Measurements from ENCODE around the gene GARIN5B. TPM values are rescaled to one million over a fixed set of nuclear protein-coding genes. Genes with fewer than 3 reads are reported as not detected.

The GARIN5B gene
- total RNA-seq, 1 experiment from 2014 or later, result not detected

GRCh38 chr19:55379174-55379573 lies 16.1 kb upstream of the GARIN5B start:
- TF ChIP-seq MYBL2 (CRISPR knock-in tag; IDR thresholded peaks at IDR 0.05), result no peak
- TF ChIP-seq ZNF671 (CRISPR knock-in tag; IDR thresholded peaks at IDR 0.05), result no peak
- no peak for TF ChIP-seq SP1 (CRISPR knock-in tag; conservative IDR thresholded peaks at IDR 0.05)
- TF ChIP-seq GABPB1 (CRISPR knock-in tag; IDR thresholded peaks at IDR 0.05), result no peak
- no peak for TF ChIP-seq ATF3 (CRISPR knock-in tag; conservative IDR thresholded peaks at IDR 0.05)
- DNase-seq (ENCODE audit: low spot score), result no peak
- ChIA-PET CTCF (interaction anchor here (1.5 kb wide), 1 partner anchor 40 kb away, joined by 3 read pairs; the partner anchor contains the start of gene KMT5C), POLR2A (no interaction called here)
- no peak for ATAC-seq
- peaks cover 58% of the 10 kb centered on the region for H3K27me3 Mint-ChIP-seq (ENCODE audit: low read depth)
- peak overlapping the region; percentile 65; the same call in 1 of the 2 replicates for H3K27ac Mint-ChIP-seq
- no peak overlapping the region for H3K4me3 Mint-ChIP-seq
- peaks cover 34% of the 10 kb centered on the region for H3K4me1 Mint-ChIP-seq
- no peaks in the 10 kb centered on the region for H3K36me3 Mint-ChIP-seq
- no peaks in the 10 kb centered on the region for H3K9me3 Mint-ChIP-seq

GRCh38 chr19:55377356-55378131 lies 14.5 kb upstream of the GARIN5B start:
- TF ChIP-seq FOXP4 (CRISPR knock-in tag; IDR thresholded peaks at IDR 0.05) (0 out of 2 replicates have a peak, but pooled peaks have one; percentile 46), SP1 (CRISPR knock-in tag; conservative IDR thresholded peaks at IDR 0.05) (0 out of 2 replicates have a peak, but pooled peaks have one; percentile 15), ATF3 (CRISPR knock-in tag; conservative IDR thresholded peaks at IDR 0.05) (no peak), ETV6 (CRISPR knock-in tag; IDR thresholded peaks at IDR 0.05) (0 out of 2 replicates have a peak, but pooled peaks have one; percentile 13), RORB (CRISPR knock-in tag; IDR thresholded peaks at IDR 0.05) (no peak), FOXJ3 (CRISPR knock-in tag; IDR thresholded peaks at IDR 0.05; ENCODE audit: borderline replicate concordance) (no peak), PRDM15 (CRISPR knock-in tag; IDR thresholded peaks at IDR 0.05) (peak; percentile 32; the same call in 1 of the 2 replicates), PREB (CRISPR knock-in tag; IDR thresholded peaks at IDR 0.05; ENCODE audit: borderline replicate concordance) (no peak), ZNF121 (CRISPR knock-in tag; IDR thresholded peaks at IDR 0.05) (peak; percentile 7; the same call in 1 of the 2 replicates), MAX (CRISPR knock-in tag; IDR thresholded peaks at IDR 0.05) (peak; percentile 56; the same call in 1 of the 2 replicates), ZNF423 (CRISPR knock-in tag; IDR thresholded peaks at IDR 0.05) (no peak)
- CTCF ChIA-PET, result interaction anchor here (1.5 kb wide), 1 partner anchor 38 kb away, joined by 3 read pairs; the partner anchor contains the start of gene KMT5C
- H3K9me3 Mint-ChIP-seq, result no peaks in the 10 kb centered on the region
- POLR2A ChIA-PET, result no interaction called here
- peaks cover 59% of the 10 kb centered on the region for H3K27me3 Mint-ChIP-seq (ENCODE audit: low read depth)
- peak overlapping the region; percentile 62 for H3K4me3 Mint-ChIP-seq
- peak; percentile 29 for ATAC-seq
- H3K4me1 Mint-ChIP-seq, result peaks cover 41% of the 10 kb centered on the region
- peak; percentile 59 for DNase-seq (ENCODE audit: low spot score)
- H3K27ac Mint-ChIP-seq, result no peak overlapping the region
- no peaks in the 10 kb centered on the region for H3K36me3 Mint-ChIP-seq

Measured in WTC11 (cell line).